ENCODE measurements around the gene AKT1S1.

Gene AKT1S1

DNA sequence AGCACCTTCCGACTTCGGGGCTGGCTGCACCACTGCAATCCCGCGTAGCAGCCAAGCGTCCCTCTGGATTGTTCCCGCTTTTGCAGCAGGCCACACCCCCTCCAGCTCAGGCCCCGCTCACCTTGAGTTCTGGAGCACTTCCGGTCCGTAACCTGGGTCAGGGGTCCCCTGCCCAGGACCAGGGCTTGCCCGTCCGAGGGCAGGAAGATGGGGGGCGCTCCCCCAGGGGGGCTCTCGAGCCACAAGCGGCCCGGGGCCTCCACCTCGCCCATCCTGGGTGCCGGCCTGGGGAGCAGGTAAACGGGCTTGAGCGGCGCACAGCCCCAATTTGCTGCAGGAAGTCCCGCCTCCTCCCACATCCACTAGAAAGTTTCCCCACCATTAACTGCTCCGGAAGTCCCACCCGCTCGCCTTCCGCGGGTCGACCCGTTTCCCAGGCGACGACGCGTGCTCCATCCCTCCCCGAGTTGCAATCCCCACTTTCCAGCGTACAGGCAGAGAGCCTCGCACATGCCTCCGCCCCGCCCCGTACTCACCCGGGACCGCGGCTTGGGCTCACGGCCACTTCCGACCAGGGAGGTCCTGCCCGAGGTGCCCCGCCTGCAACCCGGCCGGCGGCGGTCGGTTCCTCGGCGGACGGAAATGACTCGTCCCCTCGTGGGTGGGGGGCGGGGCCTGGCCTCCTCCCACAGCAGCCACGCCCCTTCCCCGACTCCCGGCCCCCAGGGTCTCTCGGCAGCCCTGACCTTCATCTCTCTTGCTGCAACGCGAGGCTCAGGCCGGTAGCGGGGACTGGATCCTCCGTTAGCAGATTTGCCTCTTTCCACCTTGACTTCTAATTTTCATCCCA lies 10.0 kb downstream of the AKT1S1 start, which contains the start of gene PNKP:
PNKP (minus strand) TSS at position 644 of the 850 bp plus-strand sequence; CDS start at position 272, 372 bp downstream.
- peak; percentile 92 for DNase-seq (ENCODE audit: low spot score)

DNA sequence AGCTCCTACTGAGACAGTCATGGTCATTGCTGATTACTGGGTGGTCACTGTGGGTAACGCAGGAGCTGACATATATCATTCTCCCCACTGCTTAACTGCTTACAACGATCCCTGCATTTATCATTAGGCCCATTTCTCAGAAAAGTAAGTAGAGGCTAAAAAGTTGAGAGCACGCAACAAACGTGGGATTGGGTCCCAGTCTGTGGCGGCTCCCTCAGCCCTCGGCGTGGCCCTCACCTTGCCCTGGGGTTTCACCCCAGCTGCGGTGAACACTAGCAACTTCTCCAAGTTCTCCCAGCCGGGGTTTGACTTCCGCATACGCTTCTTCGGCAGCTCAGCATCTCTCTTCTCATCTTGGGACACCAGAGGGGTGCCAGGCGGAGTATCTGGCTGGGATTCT lies 12.3 kb downstream of the AKT1S1 start:
- no peak for DNase-seq (ENCODE audit: low spot score)

DNA sequence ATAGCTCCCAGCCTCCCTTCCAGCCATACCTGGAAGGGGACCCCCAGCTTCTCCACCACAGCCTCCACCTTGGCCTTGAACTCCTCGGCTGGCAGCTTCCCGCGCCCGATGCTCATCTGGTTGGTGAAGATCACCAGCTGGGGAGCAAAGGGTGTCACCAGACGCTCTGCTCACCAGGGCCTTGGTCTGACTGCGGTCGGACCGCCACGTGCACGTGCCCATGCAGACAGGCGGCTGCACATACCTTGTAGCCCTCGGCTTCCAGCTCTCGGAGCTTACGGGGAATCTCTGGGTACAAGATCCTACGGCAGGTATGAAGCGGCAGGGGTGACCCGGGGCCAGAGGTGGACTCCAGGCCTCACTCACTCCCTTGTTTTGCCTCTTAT lies 13.2 kb downstream of the AKT1S1 start:
- DNase-seq (ENCODE audit: low spot score): no peak

DNA sequence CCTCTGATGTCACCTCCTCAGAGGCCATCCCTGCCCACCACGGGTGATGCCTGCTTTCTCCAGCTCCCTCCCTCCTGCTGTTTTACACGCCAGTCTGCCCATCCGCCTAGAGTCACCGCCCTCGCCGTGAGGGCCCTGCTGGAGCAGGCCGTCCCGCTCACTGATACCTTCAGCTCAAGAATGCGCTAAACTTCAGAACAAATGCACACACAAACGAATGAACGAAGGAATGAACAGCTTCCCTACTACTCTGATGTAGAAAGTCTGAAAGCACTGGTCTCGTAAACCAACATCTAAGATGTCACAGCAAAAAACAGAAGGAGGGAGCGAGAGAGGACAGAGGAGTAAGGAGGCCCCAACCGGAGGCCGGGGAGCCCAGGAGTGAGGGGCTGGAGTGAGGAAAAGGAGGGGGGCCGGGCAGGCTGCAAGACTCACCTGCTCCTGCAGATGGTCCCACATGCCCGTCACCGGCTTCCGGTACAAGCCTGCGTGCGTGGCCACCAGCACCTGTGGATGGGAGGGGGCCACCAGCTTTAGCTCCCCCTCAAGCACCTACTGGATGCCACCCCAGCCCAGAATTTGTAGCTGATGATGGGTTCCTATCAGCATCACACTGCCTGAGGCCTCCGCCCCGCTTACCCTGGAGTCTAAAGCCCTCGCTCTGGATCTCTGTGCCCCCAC lies 13.8 kb downstream of the AKT1S1 start:
- DNase-seq (ENCODE audit: low spot score): no peak

DNA sequence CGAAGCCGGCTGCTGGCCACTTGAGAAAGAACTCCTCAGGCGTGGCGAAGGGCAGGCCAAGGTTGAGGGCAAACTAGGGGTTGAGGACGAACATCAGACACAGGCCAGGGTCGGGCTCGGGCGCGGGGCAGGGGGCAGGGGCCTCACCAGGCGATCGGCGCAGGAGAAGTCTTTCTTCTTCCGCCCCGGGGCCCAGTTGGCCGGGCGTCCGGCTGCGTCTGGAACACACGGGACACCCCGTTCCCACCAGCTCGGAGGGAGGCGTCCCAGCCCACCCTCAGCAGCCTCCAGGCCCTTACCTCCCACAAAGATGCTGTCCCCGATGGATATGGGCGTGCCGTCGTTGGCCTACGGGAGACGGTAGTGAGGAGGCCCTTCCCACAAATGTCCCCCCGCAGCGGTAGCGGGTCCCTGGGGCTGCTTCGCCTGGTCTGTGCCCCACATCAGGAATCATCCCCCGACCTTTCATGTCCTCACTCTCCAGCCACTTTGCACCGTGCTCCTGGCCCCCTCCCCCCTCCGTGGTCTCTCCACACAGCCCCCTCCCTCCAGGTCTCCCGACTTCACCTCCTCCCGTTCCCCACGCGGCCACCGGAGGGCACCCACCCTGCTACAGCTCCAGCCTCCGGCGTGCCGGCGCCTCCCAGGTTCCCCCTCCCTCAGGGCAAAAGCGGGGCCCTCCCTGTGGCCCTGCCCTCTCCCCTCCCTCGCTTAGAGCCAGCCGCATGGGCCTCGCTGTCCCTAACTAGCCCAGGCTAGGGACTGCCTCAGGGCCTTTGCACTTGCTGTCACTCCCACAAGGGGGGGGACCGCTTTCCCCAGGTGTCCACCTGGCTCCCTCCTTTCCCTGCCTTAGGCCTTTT lies 14.5 kb downstream of the AKT1S1 start:
- no peak for DNase-seq (ENCODE audit: low spot score)

DNA sequence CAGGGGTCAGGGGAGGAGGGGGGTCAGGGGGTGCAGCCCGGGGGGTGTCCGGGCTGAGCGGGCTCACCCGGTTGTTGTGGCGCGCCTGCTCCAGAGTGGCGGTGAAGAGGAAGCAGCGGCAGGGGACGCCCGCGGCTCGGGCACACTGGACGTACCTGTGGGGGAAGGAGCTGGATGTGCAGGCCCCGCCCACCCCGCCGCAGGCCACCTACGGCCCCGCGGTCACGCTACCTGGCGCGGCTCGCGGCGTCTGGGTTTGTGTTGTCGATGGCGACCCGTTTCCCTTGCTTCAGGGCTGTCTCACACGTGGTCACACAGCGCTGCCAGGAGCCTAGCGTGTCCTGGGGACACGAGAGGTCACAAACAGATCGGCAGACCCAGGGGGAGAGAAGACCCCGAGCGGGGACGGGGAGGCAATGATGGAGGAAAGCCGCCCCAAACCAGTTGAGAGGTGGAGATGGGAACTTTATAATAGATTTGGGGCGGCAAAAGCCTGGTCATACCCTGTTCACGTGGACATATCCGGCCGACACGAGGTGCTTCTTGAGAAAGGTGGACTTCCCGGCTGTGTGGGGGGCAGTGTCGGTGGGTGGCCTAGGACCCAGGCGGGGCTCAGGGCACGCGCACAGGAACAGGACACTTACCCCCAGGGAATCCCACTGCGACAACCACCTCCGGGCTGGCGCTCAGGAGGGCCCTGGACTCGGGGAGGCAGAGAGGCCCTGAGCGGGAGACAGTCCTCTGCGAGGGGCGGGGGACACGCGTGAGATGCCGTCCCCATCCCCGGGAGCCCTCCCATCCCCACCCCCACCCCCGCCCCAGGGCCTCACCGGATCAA lies 15.4 kb downstream of the AKT1S1 start:
- no peak for DNase-seq (ENCODE audit: low spot score)

DNA sequence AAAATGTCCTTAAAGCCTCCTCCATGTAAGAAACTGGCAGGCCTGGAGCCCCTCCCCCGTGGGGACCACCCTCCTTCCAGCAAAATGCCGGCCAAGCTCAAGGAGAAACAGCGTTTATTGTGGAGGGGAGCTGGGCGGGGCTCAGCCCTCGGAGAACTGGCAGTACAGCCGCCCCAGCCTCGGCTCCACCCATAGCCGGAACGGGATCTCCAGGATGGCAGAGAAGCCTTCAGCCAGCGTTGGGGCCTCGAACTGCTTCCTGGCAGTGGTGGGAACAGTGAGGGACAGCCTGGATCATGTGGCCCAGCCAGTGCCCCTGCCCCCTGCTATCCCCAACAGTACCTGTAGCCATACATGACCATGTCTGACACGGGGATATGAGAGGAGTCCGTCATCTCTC lies 16.0 kb downstream of the AKT1S1 start:
- DNase-seq (ENCODE audit: low spot score): no peak

DNA sequence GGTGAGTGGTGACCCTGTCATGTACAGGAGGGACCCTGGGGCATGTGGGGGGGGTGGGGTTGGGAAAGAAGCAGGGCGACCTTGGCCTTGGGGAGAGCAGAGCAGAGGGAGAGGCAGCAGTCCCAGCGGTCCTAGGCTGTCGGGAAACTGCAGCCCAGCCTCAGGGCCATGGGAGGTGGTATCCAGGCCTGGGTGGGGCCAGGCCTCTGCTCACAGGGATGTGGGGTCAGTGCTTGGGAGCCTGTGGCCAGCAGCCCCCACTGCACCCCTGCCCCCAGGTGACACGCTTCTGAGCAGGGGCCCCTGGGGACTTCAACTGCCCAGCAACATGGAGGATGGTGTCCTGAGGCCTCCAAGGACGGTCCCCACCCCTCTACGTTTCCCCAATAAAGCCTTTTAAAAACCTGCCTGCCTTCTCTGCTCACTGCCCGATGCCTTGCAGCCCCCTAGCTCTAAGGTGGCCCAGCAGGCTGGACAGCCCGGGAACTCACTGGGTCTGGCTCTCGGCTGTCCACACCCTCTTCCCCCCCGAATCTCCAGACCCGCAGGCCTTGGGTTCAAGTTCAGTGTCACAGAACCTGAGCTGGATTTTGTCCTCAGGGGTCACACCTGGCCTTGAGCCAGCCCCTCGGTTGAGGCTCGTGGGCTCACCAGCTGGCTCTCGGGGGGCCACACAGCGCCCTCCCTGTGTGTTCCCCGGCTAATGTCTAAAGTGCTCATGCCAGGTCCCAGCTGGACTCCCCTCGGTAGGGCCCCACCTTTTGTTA lies 16.6 kb downstream of the AKT1S1 start:
- no peak for DNase-seq (ENCODE audit: low spot score)

DNA sequence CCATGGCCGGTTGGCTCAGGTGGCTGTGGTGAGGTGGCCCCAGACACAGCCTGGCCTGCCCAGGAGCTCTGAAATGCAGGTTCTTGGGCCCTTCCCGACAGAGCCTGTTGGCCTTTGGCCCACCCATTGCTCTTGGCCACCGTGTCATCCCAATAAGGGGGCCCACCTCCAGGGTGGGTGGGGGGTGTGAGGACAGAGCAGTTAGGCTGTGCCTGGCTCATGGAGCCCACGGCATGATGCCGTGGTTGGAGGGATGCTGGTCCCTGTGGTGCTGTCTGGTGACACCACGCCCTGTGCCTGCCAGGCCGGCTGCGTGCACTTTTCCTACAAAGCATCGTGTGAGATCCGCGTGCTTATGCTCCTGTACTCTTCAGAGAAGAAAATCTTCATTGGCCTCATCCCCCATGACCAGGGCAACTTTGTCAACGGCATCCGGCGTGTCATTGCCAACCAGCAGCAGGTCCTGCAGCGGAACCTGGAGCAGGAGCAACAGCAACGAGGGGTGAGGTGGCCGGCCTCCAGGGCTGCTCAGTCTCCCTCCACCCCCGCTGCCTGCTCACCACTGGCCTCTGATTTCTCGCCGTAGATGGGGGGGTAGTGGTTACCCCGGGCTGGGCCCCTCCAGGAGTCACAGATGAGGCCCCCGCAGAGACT lies 17.3 kb downstream of the AKT1S1 start:
- DNase-seq (ENCODE audit: low spot score): no peak

DNA sequence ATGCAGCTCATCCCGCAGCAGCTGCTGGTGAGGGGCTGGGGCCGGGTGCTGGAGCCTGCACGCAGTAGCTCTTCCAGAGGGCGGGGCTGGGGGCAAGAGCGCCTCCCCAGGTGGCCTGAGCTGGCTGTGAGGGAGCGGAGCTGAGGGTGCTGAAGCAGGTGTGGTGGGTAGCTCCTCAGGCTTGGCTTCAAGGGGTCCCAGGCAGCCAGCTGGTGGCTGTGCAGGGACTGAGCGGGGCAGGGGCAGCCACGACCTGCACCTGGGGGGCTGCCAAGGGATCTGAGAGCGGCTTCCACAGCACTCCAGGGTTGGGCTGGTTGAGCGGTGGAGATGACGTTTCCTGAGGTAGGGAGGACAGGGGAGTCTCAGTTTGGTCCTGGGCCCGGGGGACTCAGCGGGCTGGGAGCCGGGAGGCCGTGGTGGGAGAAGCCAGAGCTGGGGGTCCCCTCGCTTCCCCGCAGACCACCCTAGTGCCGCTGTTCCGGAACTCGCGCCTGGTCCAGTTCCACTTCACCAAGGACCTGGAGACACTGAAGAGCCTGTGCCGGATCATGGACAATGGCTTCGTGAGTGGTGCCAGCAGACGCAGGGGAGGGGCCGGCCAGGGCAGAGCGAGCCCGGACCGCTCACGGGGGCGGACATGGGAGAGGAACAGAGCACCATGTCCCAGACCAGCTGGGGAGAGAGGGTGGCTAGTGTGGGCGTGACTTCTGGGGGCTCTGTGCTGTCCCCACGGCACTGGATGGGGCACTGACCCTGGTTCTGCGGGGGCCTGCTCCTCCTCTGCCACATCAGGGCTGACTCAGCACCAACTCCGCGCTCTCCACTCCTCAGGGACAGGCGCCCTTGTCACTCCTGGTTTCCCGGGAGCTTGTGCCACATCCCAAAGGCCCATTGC lies 18.8 kb downstream of the AKT1S1 start:
- no peak for DNase-seq (ENCODE audit: low spot score)

DNA sequence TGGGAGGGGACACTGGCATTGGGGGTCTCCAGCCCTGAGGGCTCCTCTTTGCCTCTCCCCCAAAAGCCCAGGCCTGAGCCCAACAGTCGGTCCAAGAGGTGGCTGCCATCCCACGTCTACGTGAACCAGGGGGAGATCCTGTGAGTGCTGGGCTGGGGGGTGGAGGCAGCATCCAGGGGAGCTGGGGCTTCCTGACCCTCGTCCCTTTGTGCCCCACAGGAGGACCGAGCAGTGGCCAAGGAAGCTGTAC lies 19.4 kb downstream of the AKT1S1 start:
- no peak for DNase-seq (ENCODE audit: low spot score)

DNA sequence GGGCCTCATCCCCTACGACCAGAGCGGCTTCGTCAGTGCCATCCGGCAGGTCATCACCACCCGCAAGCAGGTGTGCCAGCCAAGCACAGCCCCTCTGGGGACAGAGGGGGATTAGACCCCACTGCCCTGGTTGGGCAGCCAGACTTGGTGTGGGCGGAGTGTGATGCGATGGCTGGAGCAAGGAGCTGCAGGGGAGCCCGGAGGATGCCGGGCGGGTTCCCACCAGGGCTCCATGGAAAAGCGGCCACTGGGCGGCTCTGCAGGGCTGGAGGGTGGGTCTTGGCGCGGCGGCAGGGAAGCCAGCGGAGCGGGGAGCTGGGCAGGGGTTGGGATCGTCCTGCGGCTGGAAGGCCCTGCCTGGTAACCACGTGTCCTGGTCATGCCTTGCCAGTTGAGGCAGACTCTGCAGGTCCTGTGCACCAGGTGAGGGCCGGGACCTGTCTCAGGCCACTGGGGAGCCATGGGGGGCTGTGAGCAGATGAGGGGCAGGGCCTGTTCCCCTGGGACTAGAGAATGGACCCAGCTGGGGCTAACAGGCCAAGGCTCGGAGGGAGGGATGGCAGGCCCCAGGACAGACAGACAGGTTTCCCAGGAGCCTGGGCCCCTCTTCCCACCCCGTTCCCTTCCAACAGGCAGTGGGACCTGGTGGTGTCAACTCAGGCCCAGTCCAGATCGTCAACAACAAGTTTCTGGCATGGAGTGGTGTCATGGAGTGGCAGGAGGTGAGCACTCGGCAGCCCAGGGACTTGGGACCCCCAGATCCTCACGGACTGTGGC lies 19.9 kb downstream of the AKT1S1 start:
- no peak for DNase-seq (ENCODE audit: low spot score)

DNA sequence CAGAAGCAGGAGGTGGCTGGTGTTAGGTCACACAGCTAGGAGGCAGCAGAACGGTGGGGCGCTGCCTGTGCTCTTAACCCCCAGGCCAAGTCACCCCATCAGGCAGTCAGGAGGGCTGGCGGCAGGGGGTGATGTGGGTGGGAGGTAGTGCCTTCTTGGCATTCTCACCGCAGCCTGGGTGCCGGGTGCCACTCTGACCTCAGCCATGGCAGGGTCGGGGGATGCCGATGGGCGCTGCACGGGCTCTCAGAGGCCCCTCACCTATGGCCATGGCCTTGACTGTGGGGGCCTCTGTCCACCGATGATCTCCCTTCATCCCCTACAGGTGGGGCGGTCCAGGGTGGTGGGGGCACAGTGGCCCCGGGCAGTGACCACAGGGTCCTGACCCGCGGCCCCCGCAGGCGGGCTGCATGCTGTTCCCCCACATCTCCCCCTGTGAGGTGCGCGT lies 20.6 kb downstream of the AKT1S1 start:
- DNase-seq (ENCODE audit: low spot score): no peak

DNA sequence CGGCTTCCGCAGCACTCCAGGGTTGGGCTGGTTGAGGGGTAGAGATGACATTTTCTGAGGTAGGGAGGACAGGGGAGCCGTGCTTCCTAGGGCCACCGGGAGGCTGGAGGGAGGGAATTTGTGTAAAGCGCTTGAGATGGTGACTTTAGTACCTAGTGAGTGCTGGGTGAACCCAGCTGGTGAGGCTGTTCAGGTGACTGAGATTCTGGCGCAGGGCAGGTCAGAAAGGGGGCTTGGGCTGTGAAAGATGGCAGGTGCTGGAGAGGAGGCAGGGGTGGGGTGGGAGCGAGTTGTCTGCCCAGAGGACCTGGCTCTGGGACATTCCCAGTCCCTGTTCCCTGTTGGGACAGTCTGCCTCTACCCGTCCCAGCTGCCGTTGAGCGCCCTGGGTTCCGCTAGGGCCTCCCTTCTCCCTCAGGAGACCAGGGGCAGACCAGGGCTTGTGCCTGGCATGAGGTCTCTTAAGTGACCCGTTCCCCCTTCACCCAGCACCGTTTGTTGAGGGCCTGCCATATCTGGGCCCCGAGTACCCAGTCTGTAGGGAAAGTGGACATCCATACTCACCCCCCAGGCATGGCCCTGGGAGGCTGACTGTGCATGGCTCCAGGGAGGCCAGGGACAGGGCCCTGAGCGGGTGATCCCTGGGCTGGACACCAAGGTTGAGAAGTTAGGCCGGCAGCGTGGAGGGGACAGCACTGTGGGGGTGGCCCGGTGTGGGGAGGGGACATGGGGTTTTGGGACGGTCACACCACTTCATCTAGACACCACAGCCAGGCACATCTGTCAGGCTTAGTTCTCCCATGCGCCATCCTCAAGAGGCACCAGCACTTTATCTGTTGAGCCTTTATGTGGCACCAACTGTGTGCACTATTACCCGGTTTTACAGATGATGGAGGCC lies 21.2 kb downstream of the AKT1S1 start:
- no peak for DNase-seq (ENCODE audit: low spot score)

DNA sequence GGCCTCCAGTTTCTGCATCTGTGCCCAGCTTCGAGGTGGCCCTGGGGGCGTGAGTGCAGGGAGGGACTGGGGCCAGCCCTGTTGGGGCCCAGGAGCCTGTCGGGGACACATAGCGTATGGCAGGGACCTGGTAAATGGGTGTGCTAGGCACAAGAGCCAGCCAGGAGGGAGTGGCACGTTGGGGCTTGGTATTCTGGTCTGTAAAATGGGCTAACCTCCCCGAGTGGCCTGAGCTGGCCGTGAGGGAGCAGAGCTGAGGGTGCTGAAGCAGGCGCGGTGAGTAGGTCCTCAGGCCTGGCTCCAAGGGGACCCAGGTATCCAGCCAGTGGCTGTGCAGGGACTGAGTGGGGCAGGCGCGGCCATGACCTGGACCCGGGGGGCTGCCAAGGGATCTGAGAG lies 21.9 kb downstream of the AKT1S1 start:
- DNase-seq (ENCODE audit: low spot score): no peak

DNA sequence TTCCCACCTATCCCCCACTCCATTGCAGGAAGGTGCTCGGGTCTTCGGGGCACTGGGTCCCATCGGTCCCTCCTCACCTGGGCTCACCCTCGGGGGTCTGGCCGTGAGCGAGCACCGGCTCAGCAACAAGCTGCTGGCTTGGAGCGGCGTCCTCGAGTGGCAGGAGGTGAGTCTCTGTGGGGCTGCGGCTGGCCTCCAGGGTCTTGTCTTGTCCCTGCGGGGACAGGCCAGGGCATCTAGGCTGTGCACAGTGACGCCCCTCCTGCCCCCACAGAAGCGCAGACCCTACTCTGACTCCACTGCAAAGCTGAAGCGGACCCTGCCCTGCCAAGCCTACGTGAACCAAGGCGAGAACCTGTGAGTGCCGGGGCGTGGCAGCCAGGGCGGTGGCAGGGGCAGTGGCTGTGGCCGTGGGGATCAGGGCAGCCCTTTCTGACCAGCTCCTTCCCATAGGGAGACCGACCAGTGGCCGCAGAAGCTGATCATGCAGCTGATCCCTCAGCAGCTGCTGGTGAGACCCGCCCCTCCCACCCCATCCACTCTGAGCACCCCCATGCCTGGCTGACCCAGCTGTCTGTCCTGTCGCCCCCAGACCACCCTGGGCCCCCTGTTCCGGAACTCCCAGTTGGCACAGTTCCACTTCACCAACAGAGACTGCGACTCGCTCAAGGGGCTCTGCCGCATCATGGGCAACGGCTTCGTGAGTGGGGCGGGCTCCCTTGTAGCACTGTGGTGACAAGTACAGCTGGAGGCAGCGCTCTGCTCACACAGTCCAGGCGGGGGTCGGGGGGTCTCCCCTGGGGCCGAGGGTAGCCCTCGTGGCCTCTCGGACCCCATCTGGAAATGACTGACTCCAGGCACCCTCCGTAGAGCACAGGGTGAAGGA lies 22.5 kb downstream of the AKT1S1 start:
- no peak for DNase-seq (ENCODE audit: low spot score)
